ENCODE data around the gene GABARAP.

GABARAP gene

DNA sequence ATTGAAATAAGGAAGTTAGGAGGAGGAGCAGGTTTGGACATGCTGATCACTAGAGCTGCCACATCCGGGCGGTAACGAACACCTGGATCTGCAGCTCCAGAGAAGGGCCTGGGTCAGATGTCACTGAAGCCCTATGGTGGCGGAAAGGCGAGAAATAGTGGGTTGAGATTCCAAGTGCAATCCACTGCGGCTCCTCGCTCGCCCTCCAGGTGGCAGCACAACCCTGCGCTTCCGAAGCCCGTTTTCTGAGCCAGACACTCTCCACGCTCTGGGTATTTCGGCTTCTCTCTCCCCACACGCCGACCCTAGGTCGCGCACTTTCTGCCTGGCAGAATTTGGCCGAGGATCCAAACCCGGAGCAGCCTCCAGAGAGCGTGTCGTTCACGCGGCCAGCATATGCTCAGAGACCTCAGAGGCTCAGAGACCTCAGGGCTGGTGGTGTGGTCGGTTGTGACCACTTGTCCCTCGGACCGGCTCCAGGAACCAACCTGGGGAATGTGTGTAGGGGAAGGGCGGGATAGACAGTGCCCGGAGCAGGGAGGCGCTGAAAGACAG, 38.3 kb upstream of the GABARAP start (continued):
- TF ChIP-seq, protein P1, sequence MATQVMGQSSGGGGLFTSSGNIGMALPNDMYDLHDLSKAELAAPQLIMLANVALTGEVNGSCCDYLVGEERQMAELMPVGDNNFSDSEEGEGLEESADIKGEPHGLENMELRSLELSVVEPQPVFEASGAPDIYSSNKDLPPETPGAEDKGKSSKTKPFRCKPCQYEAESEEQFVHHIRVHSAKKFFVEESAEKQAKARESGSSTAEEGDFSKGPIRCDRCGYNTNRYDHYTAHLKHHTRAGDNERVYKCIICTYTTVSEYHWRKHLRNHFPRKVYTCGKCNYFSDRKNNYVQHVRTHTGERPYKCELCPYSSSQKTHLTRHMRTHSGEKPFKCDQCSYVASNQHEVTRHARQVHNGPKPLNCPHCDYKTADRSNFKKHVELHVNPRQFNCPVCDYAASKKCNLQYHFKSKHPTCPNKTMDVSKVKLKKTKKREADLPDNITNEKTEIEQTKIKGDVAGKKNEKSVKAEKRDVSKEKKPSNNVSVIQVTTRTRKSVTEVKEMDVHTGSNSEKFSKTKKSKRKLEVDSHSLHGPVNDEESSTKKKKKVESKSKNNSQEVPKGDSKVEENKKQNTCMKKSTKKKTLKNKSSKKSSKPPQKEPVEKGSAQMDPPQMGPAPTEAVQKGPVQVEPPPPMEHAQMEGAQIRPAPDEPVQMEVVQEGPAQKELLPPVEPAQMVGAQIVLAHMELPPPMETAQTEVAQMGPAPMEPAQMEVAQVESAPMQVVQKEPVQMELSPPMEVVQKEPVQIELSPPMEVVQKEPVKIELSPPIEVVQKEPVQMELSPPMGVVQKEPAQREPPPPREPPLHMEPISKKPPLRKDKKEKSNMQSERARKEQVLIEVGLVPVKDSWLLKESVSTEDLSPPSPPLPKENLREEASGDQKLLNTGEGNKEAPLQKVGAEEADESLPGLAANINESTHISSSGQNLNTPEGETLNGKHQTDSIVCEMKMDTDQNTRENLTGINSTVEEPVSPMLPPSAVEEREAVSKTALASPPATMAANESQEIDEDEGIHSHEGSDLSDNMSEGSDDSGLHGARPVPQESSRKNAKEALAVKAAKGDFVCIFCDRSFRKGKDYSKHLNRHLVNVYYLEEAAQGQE (tag by site-specific recombination; IDR thresholded peaks at IDR 0.05): 0 out of 2 replicates have a peak, but pooled peaks have one; percentile 23
- TF ChIP-seq ZNF701 (tag by site-specific recombination; IDR thresholded peaks at IDR 0.05) (no peak), ZNF707 (tag by site-specific recombination; IDR thresholded peaks at IDR 0.05) (no peak), ZNF830 (tag by site-specific recombination; IDR thresholded peaks at IDR 0.05; ENCODE audit: low read depth) (no peak), ZNF184 (tag by site-specific recombination; IDR thresholded peaks at IDR 0.05) (no peak), KLF8 (tag by site-specific recombination; IDR thresholded peaks at IDR 0.05) (peak; percentile 21; the same call in 1 of the 2 replicates), ZNF2 (tag by site-specific recombination; IDR thresholded peaks at IDR 0.05) (0 out of 2 replicates have a peak, but pooled peaks have one; percentile 45), GLI2 (tag by site-specific recombination; IDR thresholded peaks at IDR 0.05; ENCODE audit: borderline replicate concordance, low read depth) (no peak), ZNF221 (tag by site-specific recombination; IDR thresholded peaks at IDR 0.05; ENCODE audit: borderline replicate concordance) (no peak), ZNF10 (tag by site-specific recombination; IDR thresholded peaks at IDR 0.05) (no peak), SP3 (tag by site-specific recombination; IDR thresholded peaks at IDR 0.05) (peak; percentile 8; the same call in 1 of the 2 replicates), ZNF239 (tag by site-specific recombination; IDR thresholded peaks at IDR 0.05) (no peak), ZNF248 (tag by site-specific recombination; IDR thresholded peaks at IDR 0.05) (no peak), ZNF114 (tag by site-specific recombination; IDR thresholded peaks at IDR 0.05) (no peak), ZNF558 (tag by site-specific recombination; IDR thresholded peaks at IDR 0.05) (peak; percentile 31; the same call in 1 of the 2 replicates), ZNF146 (tag by site-specific recombination; IDR thresholded peaks at IDR 0.05) (no peak), HOXC10 (CRISPR knock-in tag; IDR thresholded peaks at IDR 0.05) (peak; percentile 9; the same call in 1 of the 2 replicates), ZNF24 (tag by site-specific recombination; IDR thresholded peaks at IDR 0.05) (no peak), ZNF677 (tag by site-specific recombination; IDR thresholded peaks at IDR 0.05) (no peak), ZNF341 (tag by site-specific recombination; IDR thresholded peaks at IDR 0.05; ENCODE audit: low read depth) (peak; percentile 62), ZNF837 (tag by site-specific recombination; IDR thresholded peaks at IDR 0.05) (no peak), ZBTB48 (tag by site-specific recombination; IDR thresholded peaks at IDR 0.05) (no peak), ZNF423 (tag by site-specific recombination; IDR thresholded peaks at IDR 0.05) (no peak), ZNF626 (tag by site-specific recombination; IDR thresholded peaks at IDR 0.05) (no peak), ZNF623 (tag by site-specific recombination; IDR thresholded peaks at IDR 0.05) (no peak), ZNF37A (tag by site-specific recombination; IDR thresholded peaks at IDR 0.05) (no peak)
- TF ChIP-seq, protein P2, sequence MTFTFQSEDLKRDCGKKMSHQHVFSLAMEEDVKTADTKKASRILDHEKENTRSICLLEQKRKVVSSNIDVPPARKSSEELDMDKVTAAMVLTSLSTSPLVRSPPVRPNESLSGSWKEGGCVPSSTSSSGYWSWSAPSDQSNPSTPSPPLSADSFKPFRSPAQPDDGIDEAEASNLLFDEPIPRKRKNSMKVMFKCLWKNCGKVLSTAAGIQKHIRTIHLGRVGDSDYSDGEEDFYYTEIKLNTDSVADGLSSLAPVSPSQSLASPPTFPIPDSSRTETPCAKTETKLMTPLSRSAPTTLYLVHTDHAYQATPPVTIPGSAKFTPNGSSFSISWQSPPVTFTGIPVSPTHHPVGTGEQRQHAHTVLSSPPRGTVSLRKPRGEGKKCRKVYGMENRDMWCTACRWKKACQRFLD (tag by site-specific recombination; IDR thresholded peaks at IDR 0.05): no peak
- TF ChIP-seq, protein P3, sequence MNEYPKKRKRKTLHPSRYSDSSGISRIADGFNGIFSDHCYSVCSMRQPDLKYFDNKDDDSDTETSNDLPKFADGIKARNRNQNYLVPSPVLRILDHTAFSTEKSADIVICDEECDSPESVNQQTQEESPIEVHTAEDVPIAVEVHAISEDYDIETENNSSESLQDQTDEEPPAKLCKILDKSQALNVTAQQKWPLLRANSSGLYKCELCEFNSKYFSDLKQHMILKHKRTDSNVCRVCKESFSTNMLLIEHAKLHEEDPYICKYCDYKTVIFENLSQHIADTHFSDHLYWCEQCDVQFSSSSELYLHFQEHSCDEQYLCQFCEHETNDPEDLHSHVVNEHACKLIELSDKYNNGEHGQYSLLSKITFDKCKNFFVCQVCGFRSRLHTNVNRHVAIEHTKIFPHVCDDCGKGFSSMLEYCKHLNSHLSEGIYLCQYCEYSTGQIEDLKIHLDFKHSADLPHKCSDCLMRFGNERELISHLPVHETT (tag by site-specific recombination; IDR thresholded peaks at IDR 0.05): peak; percentile 70; the same call in 1 of the 2 replicates
- TF ChIP-seq, protein P4, sequence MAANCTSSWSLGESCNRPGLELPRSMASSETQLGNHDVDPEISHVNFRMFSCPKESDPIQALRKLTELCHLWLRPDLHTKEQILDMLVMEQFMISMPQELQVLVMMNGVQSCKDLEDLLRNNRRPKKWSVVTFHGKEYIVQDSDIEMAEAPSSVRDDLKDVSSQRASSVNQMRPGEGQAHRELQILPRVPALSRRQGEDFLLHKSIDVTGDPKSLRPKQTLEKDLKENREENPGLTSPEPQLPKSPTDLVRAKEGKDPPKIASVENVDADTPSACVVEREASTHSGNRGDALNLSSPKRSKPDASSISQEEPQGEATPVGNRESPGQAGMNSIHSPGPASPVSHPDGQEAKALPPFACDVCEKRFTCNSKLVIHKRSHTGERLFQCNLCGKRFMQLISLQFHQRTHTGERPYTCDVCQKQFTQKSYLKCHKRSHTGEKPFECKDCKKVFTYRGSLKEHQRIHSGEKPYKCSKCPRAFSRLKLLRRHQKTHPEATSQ (tag by site-specific recombination; IDR thresholded peaks at IDR 0.05): no peak
- TF ChIP-seq, protein P5, sequence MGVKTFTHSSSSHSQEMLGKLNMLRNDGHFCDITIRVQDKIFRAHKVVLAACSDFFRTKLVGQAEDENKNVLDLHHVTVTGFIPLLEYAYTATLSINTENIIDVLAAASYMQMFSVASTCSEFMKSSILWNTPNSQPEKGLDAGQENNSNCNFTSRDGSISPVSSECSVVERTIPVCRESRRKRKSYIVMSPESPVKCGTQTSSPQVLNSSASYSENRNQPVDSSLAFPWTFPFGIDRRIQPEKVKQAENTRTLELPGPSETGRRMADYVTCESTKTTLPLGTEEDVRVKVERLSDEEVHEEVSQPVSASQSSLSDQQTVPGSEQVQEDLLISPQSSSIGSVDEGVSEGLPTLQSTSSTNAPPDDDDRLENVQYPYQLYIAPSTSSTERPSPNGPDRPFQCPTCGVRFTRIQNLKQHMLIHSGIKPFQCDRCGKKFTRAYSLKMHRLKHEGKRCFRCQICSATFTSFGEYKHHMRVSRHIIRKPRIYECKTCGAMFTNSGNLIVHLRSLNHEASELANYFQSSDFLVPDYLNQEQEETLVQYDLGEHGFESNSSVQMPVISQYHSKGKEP (tag by site-specific recombination; IDR thresholded peaks at IDR 0.05): no peak
- TF ChIP-seq, protein P6, sequence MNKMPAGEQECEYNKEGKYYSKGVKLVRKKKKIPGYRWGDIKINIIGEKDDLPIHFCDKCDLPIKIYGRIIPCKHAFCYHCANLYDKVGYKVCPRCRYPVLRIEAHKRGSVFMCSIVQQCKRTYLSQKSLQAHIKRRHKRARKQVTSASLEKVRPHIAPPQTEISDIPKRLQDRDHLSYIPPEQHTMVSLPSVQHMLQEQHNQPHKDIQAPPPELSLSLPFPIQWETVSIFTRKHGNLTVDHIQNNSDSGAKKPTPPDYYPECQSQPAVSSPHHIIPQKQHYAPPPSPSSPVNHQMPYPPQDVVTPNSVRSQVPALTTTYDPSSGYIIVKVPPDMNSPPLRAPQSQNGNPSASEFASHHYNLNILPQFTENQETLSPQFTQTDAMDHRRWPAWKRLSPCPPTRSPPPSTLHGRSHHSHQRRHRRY (tag by site-specific recombination; IDR thresholded peaks at IDR 0.05): no peak
